Measurements from ENCODE around the gene SLC27A4.

- TF ChIP-seq POLR2A (IDR thresholded peaks at IDR 0.05; ENCODE audit: low read length) (no peak), GATA1 (IDR thresholded peaks at IDR 0.05; ENCODE audit: low read depth, low read length) (no peak)
These were observed at the start of gene SLC27A4 for GRCh38 chr9:128339761-128340690.

All from erythroblast (primary cell).